Glutamatergic neuron (in vitro differentiated cells): ENCODE data around the gene CDK18. TPM values are rescaled to one million over a fixed set of nuclear protein-coding genes. Genes with fewer than 3 reads are reported as not detected.

Source experiments
- DNase-seq: peaks from one replicate; pipeline ENCODE4 v3.0.0; 2022
- H3K27ac Mint-ChIP-seq: one replicate; pipeline ENCODE4 v1.8.0; 2020; ENCODE audit warnings: mild to moderate bottlenecking, mixed read lengths, inconsistent platforms; ENCODE audit not compliant: unreplicated experiment
- H3K27me3 Mint-ChIP-seq: one replicate; pipeline ENCODE4 v1.8.0; 2020; ENCODE audit warnings: mild to moderate bottlenecking, moderate library complexity, mixed read lengths, inconsistent platforms; ENCODE audit not compliant: unreplicated experiment
- H3K36me3 Mint-ChIP-seq: one replicate; pipeline ENCODE4 v1.8.0; 2020; ENCODE audit warnings: mild to moderate bottlenecking, mixed read lengths, inconsistent platforms; ENCODE audit not compliant: unreplicated experiment
- H3K4me1 Mint-ChIP-seq: one replicate; pipeline ENCODE4 v1.8.0; 2020; ENCODE audit warnings: mild to moderate bottlenecking, low read depth, mixed read lengths, inconsistent platforms; ENCODE audit not compliant: unreplicated experiment
- H3K4me3 Mint-ChIP-seq: one replicate; pipeline ENCODE4 v1.8.0; 2020; ENCODE audit warnings: mild to moderate bottlenecking, mixed read lengths, inconsistent platforms; ENCODE audit not compliant: unreplicated experiment
- H3K9me3 Mint-ChIP-seq: one replicate; pipeline ENCODE4 v1.8.0; 2020; ENCODE audit warnings: mild to moderate bottlenecking, moderate library complexity, mixed read lengths, inconsistent platforms; ENCODE audit not compliant: unreplicated experiment
- long read RNA-seq: library from polyadenylated mRNA; unstranded; transcript quantifications from one replicate; pipeline ENCODE4 v2.0.0, GENCODE V29; 2020; ENCODE audit not compliant: unreplicated experiment
- total RNA-seq: library from RNA; stranded (reverse); fragmentation: NEBNext Ultra II Directional; extraction: Animal tissue kit (Norgen Biotek cat#: 25700); gene quantifications from one replicate; pipeline ENCODE4 v1.2.1, GENCODE V29; 2021; ENCODE audit not compliant: unreplicated experiment
- TF ChIP-seq, protein P1 (sequence below): fragments of 200-600 bp; sonication (generic); IDR thresholded peaks from one replicate; pipeline ENCODE4 v1.5.0; 2021; ENCODE audit not compliant: partially characterized antibody, unreplicated experiment

The CDK18 gene
- total RNA-seq, result 1.7 TPM
- long read RNA-seq, result 0 reads

DNA sequence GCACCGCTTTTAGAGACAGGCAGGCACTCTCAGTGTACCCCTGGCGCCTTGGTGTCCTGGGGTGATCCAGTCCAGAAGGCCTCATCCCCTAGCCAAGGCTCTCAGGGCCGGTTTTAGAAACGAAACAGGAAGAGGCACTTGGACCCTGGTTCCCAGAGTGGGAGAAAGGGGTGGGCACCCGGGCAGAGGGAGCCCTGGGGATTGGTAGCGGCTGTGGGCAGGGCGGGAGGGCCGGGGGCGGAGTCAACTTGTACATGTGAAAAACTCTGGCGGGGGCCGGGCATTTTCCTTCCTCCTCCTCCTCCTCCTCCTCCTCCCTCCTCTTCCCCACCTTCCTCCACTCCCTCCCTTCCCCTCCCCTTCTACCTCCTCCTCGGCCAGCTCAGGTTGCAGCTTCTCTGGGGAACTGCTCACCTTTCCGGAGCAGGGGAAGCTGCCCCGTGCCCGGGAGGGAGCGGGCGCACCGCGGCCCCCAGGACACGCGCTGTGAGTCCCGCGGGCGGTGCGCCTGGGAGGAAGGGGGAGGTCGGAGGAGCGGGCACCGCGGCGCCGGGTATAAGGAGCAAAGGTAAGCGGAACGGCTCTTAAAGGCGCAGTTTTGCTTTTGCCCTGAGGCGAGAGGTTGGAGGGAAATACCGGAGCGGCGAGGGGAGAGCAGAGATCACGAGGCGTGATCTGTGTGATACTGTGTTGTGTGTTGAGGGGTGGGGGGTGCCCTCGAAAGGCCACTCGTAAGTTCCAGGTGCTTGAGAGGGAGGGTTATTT is at the start of gene CDK18:
CDK18 (plus strand) TSS at position 359 of the 765 bp plus-strand sequence. CDS start 18,499 bp downstream, outside the sequence.
- peaks cover 11% of the 10 kb centered on the region for H3K27me3 Mint-ChIP-seq
- H3K4me3 Mint-ChIP-seq, result peak within 1 kb of the TSS; percentile 79
- no peaks in the 10 kb centered on the region for H3K36me3 Mint-ChIP-seq
- peaks cover 11% of the 10 kb centered on the region for H3K4me1 Mint-ChIP-seq
- DNase-seq, result no peak
- H3K9me3 Mint-ChIP-seq, result peaks cover 5% of the 10 kb centered on the region
- TF ChIP-seq, protein P1, sequence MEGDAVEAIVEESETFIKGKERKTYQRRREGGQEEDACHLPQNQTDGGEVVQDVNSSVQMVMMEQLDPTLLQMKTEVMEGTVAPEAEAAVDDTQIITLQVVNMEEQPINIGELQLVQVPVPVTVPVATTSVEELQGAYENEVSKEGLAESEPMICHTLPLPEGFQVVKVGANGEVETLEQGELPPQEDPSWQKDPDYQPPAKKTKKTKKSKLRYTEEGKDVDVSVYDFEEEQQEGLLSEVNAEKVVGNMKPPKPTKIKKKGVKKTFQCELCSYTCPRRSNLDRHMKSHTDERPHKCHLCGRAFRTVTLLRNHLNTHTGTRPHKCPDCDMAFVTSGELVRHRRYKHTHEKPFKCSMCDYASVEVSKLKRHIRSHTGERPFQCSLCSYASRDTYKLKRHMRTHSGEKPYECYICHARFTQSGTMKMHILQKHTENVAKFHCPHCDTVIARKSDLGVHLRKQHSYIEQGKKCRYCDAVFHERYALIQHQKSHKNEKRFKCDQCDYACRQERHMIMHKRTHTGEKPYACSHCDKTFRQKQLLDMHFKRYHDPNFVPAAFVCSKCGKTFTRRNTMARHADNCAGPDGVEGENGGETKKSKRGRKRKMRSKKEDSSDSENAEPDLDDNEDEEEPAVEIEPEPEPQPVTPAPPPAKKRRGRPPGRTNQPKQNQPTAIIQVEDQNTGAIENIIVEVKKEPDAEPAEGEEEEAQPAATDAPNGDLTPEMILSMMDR, result no peak
- H3K27ac Mint-ChIP-seq, result no peak within 1 kb of the TSS

GRCh38 chr1:205454903-205455335 is 49.5 kb upstream of the CDK18 start:
- DNase-seq, result no peak
- peak overlapping the region; percentile 56 for H3K4me3 Mint-ChIP-seq
- peaks cover 4% of the 10 kb centered on the region for H3K4me1 Mint-ChIP-seq
- H3K27me3 Mint-ChIP-seq, result peaks cover 14% of the 10 kb centered on the region
- H3K9me3 Mint-ChIP-seq, result peaks cover 10% of the 10 kb centered on the region
- TF ChIP-seq, protein P1, result no peak
- H3K27ac Mint-ChIP-seq, result no peak overlapping the region
- no peaks in the 10 kb centered on the region for H3K36me3 Mint-ChIP-seq

DNA sequence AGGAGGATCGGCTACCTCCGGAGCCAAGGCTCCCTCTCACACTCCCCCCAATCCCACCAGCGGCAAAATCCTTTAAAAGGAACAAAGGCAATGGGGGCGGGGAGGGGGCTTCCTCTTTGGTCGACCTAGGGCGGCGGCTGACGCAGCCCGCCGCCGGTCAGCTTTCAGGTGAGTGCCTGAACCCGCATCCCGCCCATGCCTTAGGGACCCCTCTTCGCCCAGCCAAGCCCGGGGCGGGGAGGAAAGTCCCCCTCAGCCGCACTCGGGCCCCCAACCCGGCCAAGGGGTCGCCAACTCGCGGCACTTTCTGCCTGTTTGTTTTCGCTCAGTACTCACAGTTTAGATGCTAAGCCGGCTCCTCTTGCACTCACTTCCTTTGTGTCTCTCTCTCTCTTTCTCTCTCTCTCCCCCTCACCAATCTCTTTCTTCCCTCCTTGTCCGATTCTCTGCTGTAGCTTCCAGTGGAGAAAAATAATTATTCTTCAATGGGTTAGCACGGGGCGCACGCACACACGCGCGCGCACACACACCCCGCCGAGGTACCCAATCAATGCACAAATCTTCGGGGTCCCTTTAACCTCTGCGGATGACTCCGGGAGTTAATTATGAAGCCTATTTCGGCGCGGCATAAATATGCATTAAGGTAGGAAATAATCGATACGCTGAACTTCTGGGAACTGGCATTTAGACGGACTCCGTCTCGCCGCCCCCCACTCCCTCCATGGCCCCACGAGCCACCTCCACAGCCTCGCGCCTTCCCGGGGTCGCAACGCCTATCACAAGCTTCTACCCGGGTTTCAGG is 48.7 kb upstream of the CDK18 start, which contains the start of gene BLACAT1:
BLACAT1 (minus strand) TSS at position 465 of the 802 bp plus-strand sequence.
- H3K27me3 Mint-ChIP-seq, result peaks cover 14% of the 10 kb centered on the region

DNA sequence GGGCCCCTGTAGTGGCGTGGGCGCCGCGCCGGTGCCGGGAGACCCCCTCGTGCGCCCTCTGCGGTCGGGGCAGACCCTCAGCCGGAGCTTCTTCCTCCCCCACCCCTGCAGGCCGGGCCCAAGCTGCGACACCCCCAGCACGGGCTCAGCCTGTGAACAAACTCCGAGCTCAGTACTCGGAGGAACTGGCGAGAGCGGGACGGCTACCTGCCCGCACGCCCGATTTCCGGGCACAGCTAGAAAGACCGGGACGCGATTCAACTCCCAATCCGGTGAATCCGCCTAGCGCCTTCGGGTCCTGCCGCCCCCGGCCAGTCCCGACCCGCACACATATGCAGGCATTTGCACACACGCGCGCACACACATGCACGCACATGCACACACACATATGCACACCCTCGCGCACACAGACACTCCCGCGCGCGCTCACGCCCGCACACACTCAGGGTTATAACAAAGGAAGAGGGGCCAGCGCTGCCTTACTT is 48.0 kb upstream of the CDK18 start:
- TF ChIP-seq, protein P1, result no peak
- Mint-ChIP-seq H3K9me3 (peaks cover 13% of the 10 kb centered on the region), H3K27ac (peak overlapping the region; percentile 75), H3K27me3 (peaks cover 13% of the 10 kb centered on the region), H3K4me3 (peak overlapping the region; percentile 95), H3K4me1 (peaks cover 4% of the 10 kb centered on the region), H3K36me3 (no peaks in the 10 kb centered on the region)
- DNase-seq, result peak; percentile 39

More for the DNA sequence above, 48.7 kb upstream of the CDK18 start, which contains the start of gene BLACAT1:
- peaks cover 13% of the 10 kb centered on the region for H3K9me3 Mint-ChIP-seq
- no peak for DNase-seq
- no peaks in the 10 kb centered on the region for H3K36me3 Mint-ChIP-seq
- H3K27ac Mint-ChIP-seq, result peak within 1 kb of the TSS; percentile 75
- H3K4me3 Mint-ChIP-seq, result peak within 1 kb of the TSS; percentile 95
- TF ChIP-seq, protein P1, result no peak
- peaks cover 4% of the 10 kb centered on the region for H3K4me1 Mint-ChIP-seq
